Fibroblast of pulmonary artery (primary cell): Measurements from ENCODE around the gene SLC24A4.

Experiments
- DNase-seq: peaks from one replicate; pipeline ENCODE4 v3.0.0-alpha.2; 2010; ENCODE audit warnings: low read depth
- H3K4me3 ChIP-seq: replicated peaks from 2 replicates; pipeline ENCODE4 v1.5.1; 2011; ENCODE audit warnings: low read depth, mild to moderate bottlenecking, control low read depth, low read length, moderate library complexity
- CTCF ChIP-seq: IDR thresholded peaks from 2 replicates; pipeline ENCODE4 v1.5.1; 2011; ENCODE audit warnings: mild to moderate bottlenecking, control low read depth, low read length, inconsistent platforms; ENCODE audit errors: missing control alignments

SLC24A4 gene

DNA sequence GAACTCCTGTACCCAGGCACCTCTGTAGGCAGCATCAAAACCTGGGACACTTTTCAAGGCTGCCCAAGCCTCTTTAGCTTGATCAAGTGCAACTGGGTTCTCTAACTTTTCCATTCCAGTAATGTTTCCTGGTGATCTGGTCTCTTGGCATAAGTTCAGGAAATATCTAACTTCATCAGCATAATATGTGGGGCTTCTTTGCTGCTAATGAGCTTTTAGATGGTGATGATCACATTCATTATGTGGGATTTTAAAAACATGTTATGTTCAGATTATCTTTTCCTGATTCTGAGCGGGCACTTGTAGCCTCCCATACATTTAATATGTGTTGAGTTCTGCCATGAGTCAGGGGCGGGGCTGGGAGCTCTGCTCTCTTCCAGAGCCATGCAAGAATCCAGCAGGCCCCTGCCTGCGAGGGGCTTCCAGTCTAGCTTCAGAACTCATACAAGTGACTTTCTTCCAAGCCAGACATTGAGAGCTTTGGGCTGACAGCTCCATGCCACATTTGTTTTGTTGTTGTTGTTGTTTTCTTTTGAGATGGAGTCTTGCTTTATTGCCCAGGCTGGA lies 151.1 kb downstream of the SLC24A4 start:
- DNase-seq: no peak

DNA sequence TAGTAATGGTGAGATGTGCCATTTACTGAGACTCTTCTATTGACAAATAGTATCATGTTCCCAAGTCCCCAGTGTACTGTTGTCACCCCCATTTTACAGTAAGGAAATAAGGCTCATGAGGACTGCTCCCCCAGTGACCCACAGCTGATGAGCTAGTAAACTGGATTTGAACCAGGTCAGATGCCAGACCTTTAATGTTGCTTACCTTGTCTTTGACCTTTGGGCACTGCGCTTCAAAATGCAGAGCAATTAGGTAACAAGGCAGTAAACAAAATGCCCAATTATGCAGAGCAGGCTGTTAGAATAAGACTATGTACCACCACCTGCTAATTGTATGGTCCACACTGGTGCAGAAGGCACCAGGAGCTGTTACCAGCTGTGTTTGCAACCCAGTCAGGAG lies 152.1 kb downstream of the SLC24A4 start:
- H3K4me3 ChIP-seq: no peak overlapping the region
- no peak for DNase-seq
- no peak for TF ChIP-seq CTCF

More for the DNA sequence above, 151.1 kb downstream of the SLC24A4 start:
- no peak for TF ChIP-seq CTCF
- H3K4me3 ChIP-seq: no peak overlapping the region

- DNase-seq: peak; percentile 95
- no peak overlapping the region for H3K4me3 ChIP-seq
- no peak for TF ChIP-seq CTCF
These were observed 152.7 kb downstream of the SLC24A4 start for GRCh38 chr14:92475451-92476187.

DNA sequence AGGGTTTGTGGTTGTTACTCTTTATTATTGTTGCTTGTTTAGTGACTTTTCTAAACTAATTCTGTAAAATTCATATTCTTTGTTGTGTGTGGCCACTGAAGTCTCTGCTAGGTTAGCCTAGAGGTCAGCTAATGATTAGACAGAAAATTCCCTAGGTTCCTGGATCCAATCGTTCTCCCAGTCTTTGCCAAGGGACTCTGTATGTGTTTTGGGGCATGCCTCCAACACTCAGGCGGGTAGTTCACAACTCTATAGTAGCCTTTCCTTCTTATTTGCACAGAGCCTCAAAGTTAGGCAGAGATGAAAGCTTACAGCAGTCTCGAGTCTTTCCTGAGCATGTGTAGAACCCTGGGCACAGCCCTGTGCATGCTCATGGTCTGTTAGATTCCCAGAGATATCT lies 157.9 kb downstream of the SLC24A4 start:
- no peak for DNase-seq
- no peak for TF ChIP-seq CTCF
- no peak overlapping the region for H3K4me3 ChIP-seq

DNA sequence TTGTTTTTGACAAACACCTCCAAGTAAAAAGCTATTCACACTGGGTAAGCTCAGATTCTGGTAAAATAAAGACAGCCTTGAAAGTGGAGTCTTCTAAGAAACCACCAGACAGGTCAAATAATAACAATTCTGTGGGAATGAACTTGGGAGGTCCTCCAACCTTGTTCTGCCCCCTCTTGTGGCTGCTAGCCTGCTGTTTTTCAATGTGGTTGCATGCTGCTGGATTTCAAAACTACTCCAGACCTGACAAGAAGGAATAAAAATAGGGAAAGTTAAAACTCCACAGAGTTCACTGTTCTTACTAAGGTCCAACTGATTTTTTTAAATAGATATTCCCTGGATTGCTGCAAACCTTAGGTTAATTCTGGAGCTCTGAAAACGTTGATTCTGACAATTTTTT lies 158.4 kb downstream of the SLC24A4 start:
- H3K4me3 ChIP-seq: no peak overlapping the region
- peak; percentile 57 for DNase-seq
- peak; percentile 56 for TF ChIP-seq CTCF

GRCh38 chr14:92481811-92482555 lies 159.0 kb downstream of the SLC24A4 start:
- no peak for DNase-seq
- no peak overlapping the region for H3K4me3 ChIP-seq
- no peak for TF ChIP-seq CTCF
